ENCODE measurements around the gene GRID1. TPM values are rescaled to one million over a fixed set of nuclear protein-coding genes. Genes with fewer than 3 reads are reported as not detected.

GRID1 gene
- polyA plus RNA-seq, 1 donor (not counting 4 experiments of a cell fraction or from before 2014, with no cell fraction given), result 0.01 TPM

DNA sequence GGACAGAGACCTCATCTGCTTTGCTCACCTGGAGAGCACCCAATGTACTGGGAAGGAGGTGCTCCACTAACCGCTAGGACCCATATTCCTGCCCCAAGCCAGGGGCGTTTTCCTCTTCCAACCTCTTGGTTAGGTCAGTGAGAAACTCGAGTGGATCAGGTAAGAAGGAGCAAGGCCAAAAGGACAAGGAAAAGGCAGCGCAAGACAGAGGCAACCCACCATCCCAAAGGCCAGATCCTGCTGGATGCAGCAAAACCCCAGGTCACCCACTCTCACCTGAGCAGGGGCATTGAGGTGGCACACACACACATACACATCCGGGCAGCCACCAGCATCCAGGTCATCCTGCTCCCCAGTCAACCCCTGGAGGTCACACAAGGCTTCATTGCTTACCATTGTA lies 105.1 kb downstream of the GRID1 start:
- H3K79me2 ChIP-seq (ENCODE audit: control insufficient read depth, insufficient read depth, low read length), result no peaks in the 10 kb centered on the region
- dilution Hi-C loops (cut with MboI; ENCODE audit: extremely low pct_ligation_motif_present, low sequenced_read_pairs), result no loop called here
- H3K9ac ChIP-seq (ENCODE audit: control insufficient read depth, extremely low read depth, insufficient read depth, low read length), result no peak overlapping the region
- H3K9me3 ChIP-seq (ENCODE audit: control insufficient read depth, low read depth, low read length), result no peaks in the 10 kb centered on the region
- no peak overlapping the region for H3K4me3 ChIP-seq (ENCODE audit: control insufficient read depth in 2 of 3, extremely low read depth in 1 of 3, insufficient read depth in 2 of 3, low read depth in 1 of 3, low read length in 3 of 3)
- no peak for FAIRE-seq
- H4K20me1 ChIP-seq (ENCODE audit: control insufficient read depth, extremely low read depth, insufficient read depth, low read length), result no peaks in the 10 kb centered on the region
- H3K9me1 ChIP-seq (ENCODE audit: control insufficient read depth, extremely low read depth, insufficient read depth, low read length), result no peaks in the 10 kb centered on the region
- peaks cover 15% of the 10 kb centered on the region for H3K27me3 ChIP-seq (ENCODE audit: control insufficient read depth, extremely low read depth, insufficient read depth, low read length)
- H3K36me3 ChIP-seq (ENCODE audit: control insufficient read depth in 2 of 2, extremely low read depth in 1 of 2, insufficient read depth in 2 of 2, low read length in 2 of 2), result no peaks in the 10 kb centered on the region
- no peak for DNase-seq (ENCODE audit: low read depth, low spot score)
- H2AFZ ChIP-seq (ENCODE audit: control insufficient read depth, low read length), result no peak overlapping the region
- no peak overlapping the region for H3K4me2 ChIP-seq (ENCODE audit: control insufficient read depth, extremely low read depth, insufficient read depth, low read depth, low read length)
- no peaks in the 10 kb centered on the region for H3K4me1 ChIP-seq (ENCODE audit: control insufficient read depth, extremely low read depth, insufficient read depth, low read length)
- no peak overlapping the region for H3K27ac ChIP-seq (ENCODE audit: control insufficient read depth, insufficient read depth, low read length)
- no peak for TF ChIP-seq EZH2 (IDR thresholded peaks at IDR 0.05; ENCODE audit: low read length)
- TF ChIP-seq, protein P1, sequence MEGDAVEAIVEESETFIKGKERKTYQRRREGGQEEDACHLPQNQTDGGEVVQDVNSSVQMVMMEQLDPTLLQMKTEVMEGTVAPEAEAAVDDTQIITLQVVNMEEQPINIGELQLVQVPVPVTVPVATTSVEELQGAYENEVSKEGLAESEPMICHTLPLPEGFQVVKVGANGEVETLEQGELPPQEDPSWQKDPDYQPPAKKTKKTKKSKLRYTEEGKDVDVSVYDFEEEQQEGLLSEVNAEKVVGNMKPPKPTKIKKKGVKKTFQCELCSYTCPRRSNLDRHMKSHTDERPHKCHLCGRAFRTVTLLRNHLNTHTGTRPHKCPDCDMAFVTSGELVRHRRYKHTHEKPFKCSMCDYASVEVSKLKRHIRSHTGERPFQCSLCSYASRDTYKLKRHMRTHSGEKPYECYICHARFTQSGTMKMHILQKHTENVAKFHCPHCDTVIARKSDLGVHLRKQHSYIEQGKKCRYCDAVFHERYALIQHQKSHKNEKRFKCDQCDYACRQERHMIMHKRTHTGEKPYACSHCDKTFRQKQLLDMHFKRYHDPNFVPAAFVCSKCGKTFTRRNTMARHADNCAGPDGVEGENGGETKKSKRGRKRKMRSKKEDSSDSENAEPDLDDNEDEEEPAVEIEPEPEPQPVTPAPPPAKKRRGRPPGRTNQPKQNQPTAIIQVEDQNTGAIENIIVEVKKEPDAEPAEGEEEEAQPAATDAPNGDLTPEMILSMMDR (optimal IDR thresholded peaks at IDR 0.05 in 1 of 3, IDR thresholded peaks at IDR 0.05 in 1 of 3, conservative IDR thresholded peaks at IDR 0.05 in 1 of 3; ENCODE audit: extremely low read depth in 1 of 3, insufficient read depth in 2 of 3, low read length in 3 of 3), result no peak

DNA sequence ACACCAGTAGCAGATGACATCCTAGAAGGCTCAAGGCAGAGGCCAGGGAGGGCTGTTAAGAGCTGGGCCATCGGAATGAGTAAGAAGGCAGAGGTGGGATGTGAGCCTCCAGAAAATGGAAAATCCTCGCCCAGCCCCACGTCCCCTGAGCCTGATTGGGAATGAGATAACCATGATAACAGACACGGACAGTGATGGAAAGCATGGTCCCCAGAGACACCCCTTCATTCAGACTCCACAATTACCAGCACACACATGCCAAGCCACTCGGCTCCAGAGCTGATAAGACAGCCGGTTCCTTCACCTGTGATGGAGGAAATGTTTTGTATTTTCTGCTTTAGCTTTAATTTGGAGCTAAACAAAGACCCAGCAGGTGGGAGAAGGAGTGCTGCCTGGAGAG lies 106.0 kb downstream of the GRID1 start:
- FAIRE-seq (no peak), DNase-seq (ENCODE audit: low read depth, low spot score) (no peak)
- Histone ChIP-seq H3K4me3 (ENCODE audit: control insufficient read depth in 2 of 3, extremely low read depth in 1 of 3, insufficient read depth in 2 of 3, low read depth in 1 of 3, low read length in 3 of 3) (no peak overlapping the region), H3K27ac (ENCODE audit: control insufficient read depth, insufficient read depth, low read length) (no peak overlapping the region), H3K36me3 (ENCODE audit: control insufficient read depth in 2 of 2, extremely low read depth in 1 of 2, insufficient read depth in 2 of 2, low read length in 2 of 2) (no peaks in the 10 kb centered on the region), H4K20me1 (ENCODE audit: control insufficient read depth, extremely low read depth, insufficient read depth, low read length) (no peaks in the 10 kb centered on the region), H3K27me3 (ENCODE audit: control insufficient read depth, extremely low read depth, insufficient read depth, low read length) (peaks cover 15% of the 10 kb centered on the region), H3K9me3 (ENCODE audit: control insufficient read depth, low read depth, low read length) (no peaks in the 10 kb centered on the region), H3K9ac (ENCODE audit: control insufficient read depth, extremely low read depth, insufficient read depth, low read length) (no peak overlapping the region), H3K4me1 (ENCODE audit: control insufficient read depth, extremely low read depth, insufficient read depth, low read length) (no peaks in the 10 kb centered on the region), H3K9me1 (ENCODE audit: control insufficient read depth, extremely low read depth, insufficient read depth, low read length) (no peaks in the 10 kb centered on the region), H3K4me2 (ENCODE audit: control insufficient read depth, extremely low read depth, insufficient read depth, low read depth, low read length) (no peak overlapping the region), H2AFZ (ENCODE audit: control insufficient read depth, low read length) (no peak overlapping the region), H3K79me2 (ENCODE audit: control insufficient read depth, insufficient read depth, low read length) (no peaks in the 10 kb centered on the region)
- TF ChIP-seq, protein P1 (optimal IDR thresholded peaks at IDR 0.05 in 1 of 3, IDR thresholded peaks at IDR 0.05 in 1 of 3, conservative IDR thresholded peaks at IDR 0.05 in 1 of 3; ENCODE audit: extremely low read depth in 1 of 3, insufficient read depth in 2 of 3, low read length in 3 of 3), result no peak
- no peak for TF ChIP-seq EZH2 (IDR thresholded peaks at IDR 0.05; ENCODE audit: low read length)
- dilution Hi-C loops (cut with MboI; ENCODE audit: extremely low pct_ligation_motif_present, low sequenced_read_pairs), result no loop called here
